Uterus (tissue), 4 donors: ENCODE results near the gene UBQLNL. TPM values are rescaled to one million over a fixed set of nuclear protein-coding genes. Genes with fewer than 3 reads are reported as not detected.

ENCODE experiments used
- DNase-seq, 2 donors: peaks; one replicate each; pipeline ENCODE4 v3.0.0-alpha.2; 2019 to 2020
- H3K27ac ChIP-seq, 2 donors: fragments of 200-600 bp; sonication (generic); 1 replicate in 1 of 2; 2 replicates in 1 of 2; pipeline ENCODE4 v1.5.1; 2016 to 2018
- H3K27me3 ChIP-seq, 2 donors: fragments of 200-600 bp; sonication (generic); one replicate each; pipeline ENCODE4 v1.5.1; 2018 to 2019; ENCODE audit warnings: control low read depth in 1 of 2
- H3K36me3 ChIP-seq, 2 donors: fragments of 200-600 bp; sonication (generic); one replicate each; pipeline ENCODE4 v1.5.1; 2019; ENCODE audit warnings: control low read depth in 1 of 2
- H3K4me1 ChIP-seq, 2 donors: fragments of 200-600 bp; sonication (generic); one replicate each; pipeline ENCODE4 v1.5.1; 2018 to 2019; ENCODE audit warnings: control low read depth in 1 of 2
- H3K4me3 ChIP-seq, 2 donors: fragments of 200-600 bp; sonication (generic); 1 replicate in 1 of 2; 2 replicates in 1 of 2; pipeline ENCODE4 v1.5.1; 2018 to 2019; ENCODE audit warnings: mild to moderate bottlenecking in 1 of 2
- H3K9me3 ChIP-seq, 2 donors: fragments of 200-600 bp; sonication (generic); one replicate each; pipeline ENCODE4 v1.5.1; 2019; ENCODE audit warnings: control low read depth in 1 of 2
- POLR2A ChIP-seq, 2 donors: fragments of 450-650 bp; IDR thresholded peaks; one replicate each; pipeline ENCODE4 v1.6.1; 2016; ENCODE audit warnings: antibody characterized with exemption in 2 of 2, mild to moderate bottlenecking in 1 of 2, moderate library complexity in 1 of 2
- intact Hi-C: fragments of 100-400 bp; cut with DNase I; formaldehyde crosslinking; loops from one replicate; pipeline ENCODE4 v1.15.1; 2023; ENCODE audit warnings: low total_unique reads
- total RNA-seq, 4 donors: library from RNA; depleted of rRNA in 3 of 4; stranded (reverse); fragments of >200 nt in 3 of 4; gene quantifications; one replicate each; pipeline versions ENCODE4 v1.1.0 to v1.2.4, GENCODE V29; 2014 to 2023
- TF ChIP-seq, protein P1 (sequence below), 4 experiments: fragments of 200-600 bp in 2 of 4; fragments of 450-650 bp in 2 of 4; sonication (generic) in 2 of 4; IDR thresholded peaks; one replicate each; pipeline ENCODE4 v1.5.1; 2016 to 2019; ENCODE audit warnings: antibody characterized with exemption in 4 of 4, mild to moderate bottlenecking in 2 of 4, moderate library complexity in 1 of 4
- donor health status: DM: yes; HTN: yes; CAD: no.

UBQLNL gene
- total RNA-seq, 4 donors from 2014 or later: 1.0 to 10.8 (median 4.7) TPM

GRCh38 chr11:5508605-5509004 is 7.9 kb downstream of the UBQLNL start:
- Histone ChIP-seq H3K27me3 (no peaks in the 10 kb centered on the region), H3K36me3 (no peaks in the 10 kb centered on the region), H3K9me3 (no peaks in the 10 kb centered on the region), H3K27ac (no peak overlapping the region), H3K4me1 (no peaks in the 10 kb centered on the region), H3K4me3 (no peak overlapping the region)
- TF ChIP-seq POLR2A (IDR thresholded peaks at IDR 0.05): no peak
- TF ChIP-seq, protein P1, sequence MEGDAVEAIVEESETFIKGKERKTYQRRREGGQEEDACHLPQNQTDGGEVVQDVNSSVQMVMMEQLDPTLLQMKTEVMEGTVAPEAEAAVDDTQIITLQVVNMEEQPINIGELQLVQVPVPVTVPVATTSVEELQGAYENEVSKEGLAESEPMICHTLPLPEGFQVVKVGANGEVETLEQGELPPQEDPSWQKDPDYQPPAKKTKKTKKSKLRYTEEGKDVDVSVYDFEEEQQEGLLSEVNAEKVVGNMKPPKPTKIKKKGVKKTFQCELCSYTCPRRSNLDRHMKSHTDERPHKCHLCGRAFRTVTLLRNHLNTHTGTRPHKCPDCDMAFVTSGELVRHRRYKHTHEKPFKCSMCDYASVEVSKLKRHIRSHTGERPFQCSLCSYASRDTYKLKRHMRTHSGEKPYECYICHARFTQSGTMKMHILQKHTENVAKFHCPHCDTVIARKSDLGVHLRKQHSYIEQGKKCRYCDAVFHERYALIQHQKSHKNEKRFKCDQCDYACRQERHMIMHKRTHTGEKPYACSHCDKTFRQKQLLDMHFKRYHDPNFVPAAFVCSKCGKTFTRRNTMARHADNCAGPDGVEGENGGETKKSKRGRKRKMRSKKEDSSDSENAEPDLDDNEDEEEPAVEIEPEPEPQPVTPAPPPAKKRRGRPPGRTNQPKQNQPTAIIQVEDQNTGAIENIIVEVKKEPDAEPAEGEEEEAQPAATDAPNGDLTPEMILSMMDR (IDR thresholded peaks at IDR 0.05): no peak
- DNase-seq: no peak
- intact Hi-C loops: no loop called here

DNA sequence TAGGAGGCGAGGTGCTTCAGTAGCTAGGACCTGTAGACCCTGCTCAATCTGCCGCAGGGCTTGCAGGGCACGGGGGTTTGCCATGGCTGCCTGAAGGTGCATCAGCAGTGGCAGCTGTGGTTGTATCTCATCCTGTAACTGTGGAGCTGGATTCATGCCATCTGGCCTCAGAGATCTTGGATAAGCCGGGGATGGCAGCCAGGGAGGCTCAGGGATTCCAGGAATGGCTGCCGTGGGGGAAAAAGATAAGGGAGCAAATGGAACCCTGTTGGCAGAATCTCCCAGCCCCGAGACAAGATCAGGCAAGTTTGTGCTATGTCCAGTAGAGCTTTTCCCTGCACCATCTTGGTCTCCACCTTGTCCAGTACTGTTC is 8.6 kb downstream of the UBQLNL start:
- DNase-seq: no peak
- Histone ChIP-seq H3K4me1 (no peaks in the 10 kb centered on the region), H3K4me3 (no peak overlapping the region), H3K27me3 (no peaks in the 10 kb centered on the region), H3K9me3 (no peaks in the 10 kb centered on the region), H3K27ac (no peak overlapping the region), H3K36me3 (no peaks in the 10 kb centered on the region)
- intact Hi-C loops: no loop called here
- TF ChIP-seq POLR2A (IDR thresholded peaks at IDR 0.05): no peak
- TF ChIP-seq, protein P1 (IDR thresholded peaks at IDR 0.05): no peak

DNA sequence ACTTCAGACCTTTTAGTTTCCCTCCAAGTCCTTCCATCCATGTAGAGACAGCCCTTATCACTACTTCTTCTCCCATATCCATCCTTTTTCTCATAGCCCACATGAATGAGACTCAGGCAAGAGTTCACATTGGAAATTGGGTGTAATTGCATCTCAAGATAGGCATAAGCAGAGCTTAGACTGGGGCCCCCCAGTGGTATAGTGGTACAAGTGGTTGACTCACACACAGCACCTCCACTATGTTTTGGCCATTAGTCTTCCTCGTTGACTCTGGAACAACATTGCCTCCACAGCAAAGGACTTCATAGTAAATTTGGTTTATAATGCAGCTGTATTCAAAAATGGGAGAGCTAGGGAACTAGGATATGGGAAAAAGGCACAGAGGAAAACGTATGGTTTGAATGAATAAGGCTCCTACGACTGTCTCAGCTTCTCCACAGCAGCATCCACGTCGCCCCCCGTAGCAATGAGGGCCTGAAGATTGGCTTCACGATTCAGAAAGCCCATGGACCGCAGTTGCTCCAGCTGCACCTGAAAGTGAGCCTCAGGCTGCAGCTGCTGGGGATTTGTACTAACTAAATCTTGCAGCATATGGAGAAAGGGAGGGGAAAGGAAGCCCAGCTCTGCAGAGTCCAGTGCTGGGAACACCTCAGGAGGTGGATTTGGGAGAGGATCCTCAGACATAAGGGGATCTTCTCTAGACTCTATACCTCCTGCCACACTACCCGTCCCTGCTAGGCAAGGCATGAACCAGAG is 9.1 kb downstream of the UBQLNL start:
- H3K36me3 ChIP-seq: no peaks in the 10 kb centered on the region

DNA sequence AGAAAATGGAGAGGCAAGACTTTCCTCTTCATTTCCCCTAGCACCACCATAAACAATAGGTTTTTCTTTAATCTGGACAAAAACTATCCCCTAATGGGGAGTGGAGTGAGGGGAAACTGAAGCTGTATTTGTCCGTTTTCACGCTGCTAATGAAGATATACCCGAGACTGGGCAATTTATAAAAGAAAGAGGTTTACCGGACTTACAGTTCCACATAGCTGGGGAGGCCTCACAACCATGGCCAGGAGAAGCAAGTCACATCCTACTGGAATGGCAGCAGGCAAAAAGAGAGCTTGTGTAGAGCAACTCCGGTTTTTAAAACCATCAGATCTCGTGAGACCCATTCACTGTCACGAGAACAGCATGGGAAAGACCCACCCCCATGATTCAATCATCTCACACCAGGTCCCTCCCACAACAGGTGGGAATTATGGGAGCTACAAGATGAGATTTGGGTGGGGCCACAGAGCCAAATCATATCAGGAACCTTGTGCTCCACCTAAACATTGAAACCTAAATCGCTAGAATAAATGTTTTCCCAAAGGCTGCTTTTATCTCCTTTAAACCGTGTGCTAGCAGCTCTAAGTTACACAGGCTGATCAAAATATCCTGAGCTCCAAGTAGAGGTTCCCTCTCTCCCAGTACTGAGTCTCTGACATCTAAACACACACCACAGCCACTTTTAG is 11.0 kb downstream of the UBQLNL start:
- intact Hi-C loops: no loop called here
- no peak overlapping the region for H3K4me3 ChIP-seq
- H3K27ac ChIP-seq: no peak overlapping the region
- TF ChIP-seq POLR2A (IDR thresholded peaks at IDR 0.05): no peak
- TF ChIP-seq, protein P1 (IDR thresholded peaks at IDR 0.05): no peak
- no peaks in the 10 kb centered on the region for H3K9me3 ChIP-seq
- DNase-seq: no peak
- no peaks in the 10 kb centered on the region for H3K36me3 ChIP-seq
- H3K4me1 ChIP-seq: no peaks in the 10 kb centered on the region
- no peaks in the 10 kb centered on the region for H3K27me3 ChIP-seq

More for the DNA sequence above, 9.1 kb downstream of the UBQLNL start:
- no peak for DNase-seq
- H3K27me3 ChIP-seq: no peaks in the 10 kb centered on the region
- TF ChIP-seq POLR2A (IDR thresholded peaks at IDR 0.05): no peak
- TF ChIP-seq, protein P1 (IDR thresholded peaks at IDR 0.05): no peak
- no peak overlapping the region for H3K4me3 ChIP-seq
- intact Hi-C loops: no loop called here
- no peak overlapping the region for H3K27ac ChIP-seq
- H3K9me3 ChIP-seq: no peaks in the 10 kb centered on the region
- H3K4me1 ChIP-seq: no peaks in the 10 kb centered on the region

DNA sequence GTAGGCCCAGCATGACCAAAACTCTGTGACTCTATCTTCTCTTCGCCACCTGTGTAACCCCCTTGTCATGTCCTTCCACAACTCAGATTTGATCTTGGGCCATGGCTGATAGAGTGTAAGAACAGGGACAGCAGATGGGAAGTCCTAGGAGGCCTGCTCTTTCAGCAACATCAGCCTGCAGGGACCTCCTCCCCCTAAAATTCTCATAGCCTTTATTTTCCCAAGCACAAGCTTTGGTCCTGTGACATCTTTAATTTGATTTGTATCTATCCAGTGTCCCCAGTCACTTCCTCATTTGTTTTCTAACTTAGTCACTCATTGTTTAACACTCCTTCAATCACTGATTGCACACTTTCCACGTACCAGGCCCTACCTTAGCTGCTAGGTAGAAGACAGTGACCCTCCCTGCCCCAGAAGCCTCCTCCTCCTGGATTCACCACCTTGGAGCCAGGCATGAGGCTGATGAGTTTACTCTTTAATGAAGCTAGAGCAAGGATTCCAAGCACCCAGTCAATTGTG is 12.0 kb downstream of the UBQLNL start:
- no peak overlapping the region for H3K27ac ChIP-seq
- no peak for TF ChIP-seq POLR2A (IDR thresholded peaks at IDR 0.05)
- TF ChIP-seq, protein P1 (IDR thresholded peaks at IDR 0.05): no peak
- intact Hi-C loops: no loop called here

More for the DNA sequence above, 12.0 kb downstream of the UBQLNL start:
- no peaks in the 10 kb centered on the region for H3K4me1 ChIP-seq
- no peaks in the 10 kb centered on the region for H3K27me3 ChIP-seq
- no peaks in the 10 kb centered on the region for H3K36me3 ChIP-seq
- H3K9me3 ChIP-seq: no peaks in the 10 kb centered on the region
- no peak overlapping the region for H3K4me3 ChIP-seq
- no peak for DNase-seq
